ENCODE results near the gene LCOR.

GRCh38 chr10:97038688-97039087 is 206.6 kb downstream of the LCOR start:
- TF ChIP-seq CTCF (conservative IDR thresholded peaks at IDR 0.05; ENCODE audit: low read depth, low read length) (no peak), EZH2 (IDR thresholded peaks at IDR 0.05; ENCODE audit: low read length, unreplicated experiment) (no peak), EZH2phosphoT487 (IDR thresholded peaks at IDR 0.05; ENCODE audit: borderline replicate concordance, low read length) (no peak)

All from PC-3 (cell line).